Cardiac fibroblast (primary cell): ENCODE data around the gene CCNQ.
"Not testable (repeated sequence)": the region's sequence is repeated elsewhere in the genome, so short reads cannot be mapped to it uniquely, and the experiment has no call there.

Experiments
- DNase-seq, 2 donors: peaks; one replicate each; pipeline versions ENCODE4 v3.0.0 to v3.0.0-alpha.2; 2010; ENCODE audit warnings: low read depth in 2 of 2
- H3K4me3 ChIP-seq, 2 donors: replicated peaks in 1 of 2; 1 replicate in 1 of 2; 2 replicates in 1 of 2; pipeline ENCODE4 v1.5.1; 2011; ENCODE audit warnings: low read depth in 2 of 2, low read length in 2 of 2, mild to moderate bottlenecking in 2 of 2, moderate library complexity in 1 of 2
- TF ChIP-seq, protein P1 (sequence below): IDR thresholded peaks from one replicate; pipeline ENCODE4 v1.5.1; 2011; ENCODE audit warnings: low read depth, mild to moderate bottlenecking, low read length, inconsistent platforms

Gene CCNQ

GRCh38 chrX:153611298-153612095 is 12.6 kb upstream of the CCNQ start:
- TF ChIP-seq, protein P1, sequence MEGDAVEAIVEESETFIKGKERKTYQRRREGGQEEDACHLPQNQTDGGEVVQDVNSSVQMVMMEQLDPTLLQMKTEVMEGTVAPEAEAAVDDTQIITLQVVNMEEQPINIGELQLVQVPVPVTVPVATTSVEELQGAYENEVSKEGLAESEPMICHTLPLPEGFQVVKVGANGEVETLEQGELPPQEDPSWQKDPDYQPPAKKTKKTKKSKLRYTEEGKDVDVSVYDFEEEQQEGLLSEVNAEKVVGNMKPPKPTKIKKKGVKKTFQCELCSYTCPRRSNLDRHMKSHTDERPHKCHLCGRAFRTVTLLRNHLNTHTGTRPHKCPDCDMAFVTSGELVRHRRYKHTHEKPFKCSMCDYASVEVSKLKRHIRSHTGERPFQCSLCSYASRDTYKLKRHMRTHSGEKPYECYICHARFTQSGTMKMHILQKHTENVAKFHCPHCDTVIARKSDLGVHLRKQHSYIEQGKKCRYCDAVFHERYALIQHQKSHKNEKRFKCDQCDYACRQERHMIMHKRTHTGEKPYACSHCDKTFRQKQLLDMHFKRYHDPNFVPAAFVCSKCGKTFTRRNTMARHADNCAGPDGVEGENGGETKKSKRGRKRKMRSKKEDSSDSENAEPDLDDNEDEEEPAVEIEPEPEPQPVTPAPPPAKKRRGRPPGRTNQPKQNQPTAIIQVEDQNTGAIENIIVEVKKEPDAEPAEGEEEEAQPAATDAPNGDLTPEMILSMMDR = no peak
- DNase-seq = peak in 1 of 2 donors; percentile 13
- no peak overlapping the region for H3K4me3 ChIP-seq

GRCh38 chrX:153610836-153611213 is 11.9 kb upstream of the CCNQ start:
- no peak for DNase-seq
- no peak overlapping the region for H3K4me3 ChIP-seq
- TF ChIP-seq, protein P1 = no peak

DNA sequence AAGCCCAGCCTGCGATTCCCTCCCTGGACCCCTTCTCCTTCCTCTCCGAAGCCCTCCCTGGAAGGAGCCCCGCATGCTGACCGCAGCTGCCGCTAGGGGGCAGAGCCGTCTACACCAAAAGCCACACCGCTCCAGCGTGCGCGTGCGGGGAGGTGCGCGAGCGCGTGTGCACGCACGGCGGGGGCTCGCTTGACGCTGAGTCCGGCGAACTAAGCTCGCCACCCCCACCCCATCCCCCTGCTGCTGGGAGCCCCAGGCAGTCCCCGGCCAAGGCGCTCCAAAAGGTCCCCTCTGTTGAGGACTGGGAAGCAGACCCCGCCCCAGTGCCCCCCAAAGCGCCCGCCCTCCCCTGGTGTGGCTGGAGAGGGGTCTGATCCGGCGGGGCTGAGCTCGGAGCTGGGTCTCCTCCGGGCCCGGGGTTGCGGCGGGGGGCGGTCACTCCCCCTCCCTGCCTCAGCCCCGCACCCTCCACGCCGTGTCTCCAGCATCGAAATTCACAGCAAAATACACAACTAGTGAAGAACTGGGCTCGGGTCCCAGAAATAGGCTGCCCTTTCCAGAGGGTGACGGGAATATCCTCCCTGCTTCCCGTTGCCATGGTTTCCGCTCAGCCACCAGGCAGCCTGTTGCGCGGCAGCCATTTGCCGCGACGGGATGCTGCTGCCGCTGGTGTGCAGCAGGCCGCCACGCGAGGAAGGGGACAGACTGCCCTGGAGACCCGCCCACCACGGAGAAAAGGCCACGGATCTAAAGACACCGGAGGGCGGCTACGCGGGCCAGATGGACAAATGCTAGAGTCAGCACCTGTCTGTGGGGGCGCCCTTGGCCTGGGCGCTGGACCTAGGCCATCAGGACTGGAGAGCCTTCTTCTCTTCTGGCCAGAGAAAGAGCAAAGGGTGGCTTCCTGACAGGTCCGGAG is 11.2 kb upstream of the CCNQ start:
- peak; percentile 48 to 77 for DNase-seq
- peak overlapping the region; percentile 4 to 30 for H3K4me3 ChIP-seq

DNA sequence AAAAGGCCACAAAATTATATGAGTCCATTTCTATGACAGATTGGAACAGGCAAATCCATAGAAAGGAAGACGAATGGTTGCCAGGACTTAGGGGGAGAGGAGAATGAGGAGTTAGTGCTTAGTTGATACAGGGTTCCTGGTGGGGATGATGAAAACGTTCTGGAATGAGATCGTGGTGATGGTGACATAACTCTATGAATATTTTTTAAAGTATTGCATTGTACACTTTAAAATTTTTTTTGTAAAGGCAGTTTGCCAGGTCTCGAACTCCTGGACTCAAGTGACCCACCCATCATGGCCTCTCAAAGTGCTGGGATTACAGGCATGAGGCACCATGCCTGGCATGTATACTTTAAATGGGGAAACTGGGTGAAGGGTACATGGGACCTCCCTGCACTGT is 9.9 kb upstream of the CCNQ start:
- TF ChIP-seq, protein P1 = no peak
- no peak overlapping the region for H3K4me3 ChIP-seq
- DNase-seq = peak; percentile 15 to 52

More for the DNA sequence above, 11.2 kb upstream of the CCNQ start:
- TF ChIP-seq, protein P1 = peak; percentile 76

DNA sequence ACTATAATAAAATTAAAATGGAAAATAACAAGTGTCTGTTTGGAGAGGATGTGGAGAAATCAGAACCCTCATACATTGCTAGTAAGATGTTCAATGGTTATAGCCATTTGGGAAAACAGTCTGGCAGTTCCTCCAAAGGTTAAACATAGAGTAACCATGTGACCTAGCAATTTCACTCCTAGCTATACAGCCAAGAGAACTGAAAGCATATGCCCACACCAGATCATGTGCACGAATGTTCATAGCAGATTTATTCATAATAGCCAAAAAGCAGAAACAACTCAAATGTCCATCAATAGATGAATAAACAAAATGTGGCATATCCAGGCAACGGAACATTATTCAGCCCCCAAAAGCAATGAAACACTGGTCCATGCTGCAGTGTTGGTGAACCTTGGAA is 9.4 kb upstream of the CCNQ start:
- TF ChIP-seq, protein P1 = no peak
- DNase-seq = no peak
- H3K4me3 ChIP-seq = no peak overlapping the region

- no peak overlapping the region for H3K4me3 ChIP-seq
- TF ChIP-seq, protein P1 = no peak
- no peak for DNase-seq
Measured at GRCh38 chrX:153606503-153606902, 7.6 kb upstream of the CCNQ start.

GRCh38 chrX:153604666-153605380 is 5.9 kb upstream of the CCNQ start:
- DNase-seq = not testable (repeated sequence)

More at GRCh38 chrX:153604666-153605380, 5.9 kb upstream of the CCNQ start:
- not testable (repeated sequence) for H3K4me3 ChIP-seq
